Trophoblast cell (in vitro differentiated cells and primary cell): ENCODE results near the gene PPM1H.

ENCODE experiments used
- DNase-seq, 2 donors: peaks; one replicate each; pipeline ENCODE4 v3.0.0-alpha.2; 2016
- H2AFZ ChIP-seq: 2 replicates; pipeline ENCODE4 v1.6.1; 2013; ENCODE audit warnings: low read length, moderate library complexity, mild to moderate bottlenecking; ENCODE audit not compliant: insufficient read depth, poor library complexity
- H2AK5ac ChIP-seq: 2 replicates; pipeline ENCODE4 v1.6.1; 2013; ENCODE audit warnings: mild to moderate bottlenecking, low read length
- H2BK120ac ChIP-seq: 2 replicates; pipeline ENCODE4 v1.6.1; 2013; ENCODE audit warnings: low read length, mild to moderate bottlenecking, moderate library complexity; ENCODE audit not compliant: insufficient read depth, poor library complexity
- H2BK12ac ChIP-seq: 2 replicates; pipeline ENCODE4 v1.6.1; 2013; ENCODE audit warnings: mild to moderate bottlenecking, low read length, moderate library complexity
- H2BK5ac ChIP-seq: 2 replicates; pipeline ENCODE4 v1.6.1; 2013; ENCODE audit warnings: low read length, low read depth, moderate library complexity, mild to moderate bottlenecking; ENCODE audit not compliant: poor library complexity
- H3K14ac ChIP-seq: 2 replicates; pipeline ENCODE4 v1.6.1; 2013; ENCODE audit warnings: mild to moderate bottlenecking, low read length
- H3K18ac ChIP-seq: 2 replicates; pipeline ENCODE4 v1.6.1; 2013; ENCODE audit warnings: mild to moderate bottlenecking, low read length
- H3K23ac ChIP-seq: 2 replicates; pipeline ENCODE4 v1.6.1; 2013; ENCODE audit warnings: low read length
- H3K27ac ChIP-seq: 2 replicates; pipeline ENCODE4 v1.5.1; 2013; ENCODE audit warnings: low read depth, mild to moderate bottlenecking, inconsistent platforms, low read length, moderate library complexity
- H3K27me3 ChIP-seq: 2 replicates; pipeline ENCODE4 v1.6.1; 2013; ENCODE audit warnings: inconsistent platforms, mild to moderate bottlenecking, low read length, moderate library complexity; ENCODE audit not compliant: insufficient read depth
- H3K36me3 ChIP-seq, 2 experiments: 1 replicate in 1 of 2; 2 replicates in 1 of 2; pipeline ENCODE4 v1.6.1; 2013; ENCODE audit warnings: low read length in 2 of 2, mild to moderate bottlenecking in 2 of 2, moderate library complexity in 1 of 2; ENCODE audit not compliant: insufficient read depth in 2 of 2, control insufficient read depth in 1 of 2
- H3K4ac ChIP-seq: 2 replicates; pipeline ENCODE4 v1.6.1; 2013; ENCODE audit warnings: low read depth, mild to moderate bottlenecking, low read length, moderate library complexity
- H3K4me1 ChIP-seq, 2 experiments: 1 replicate in 1 of 2; 2 replicates in 1 of 2; pipeline ENCODE4 v1.6.1; 2013; ENCODE audit warnings: low read length in 2 of 2, mild to moderate bottlenecking in 2 of 2, moderate library complexity in 1 of 2; ENCODE audit not compliant: insufficient read depth in 2 of 2, control insufficient read depth in 1 of 2
- H3K4me2 ChIP-seq: 2 replicates; pipeline ENCODE4 v1.6.1; 2013; ENCODE audit warnings: inconsistent platforms, mild to moderate bottlenecking, low read length, moderate library complexity
- H3K4me3 ChIP-seq: 2 replicates; pipeline ENCODE4 v1.5.1; 2013; ENCODE audit warnings: mild to moderate bottlenecking, low read depth, low read length, inconsistent platforms
- H3K79me1 ChIP-seq: one replicate; pipeline ENCODE4 v1.6.1; 2013; ENCODE audit warnings: low read length
- H3K79me2 ChIP-seq: 2 replicates; pipeline ENCODE4 v1.6.1; 2013; ENCODE audit warnings: low read length, mild to moderate bottlenecking; ENCODE audit not compliant: control insufficient read depth, insufficient read depth, poor library complexity
- H3K9ac ChIP-seq: 2 replicates; pipeline ENCODE4 v1.6.1; 2013; ENCODE audit warnings: mild to moderate bottlenecking, low read length
- H3K9me3 ChIP-seq: 2 replicates; pipeline ENCODE4 v1.6.1; 2013; ENCODE audit warnings: low read depth, mild to moderate bottlenecking, control low read depth, inconsistent platforms, low read length; ENCODE audit not compliant: insufficient read depth
- H4K12ac ChIP-seq: 2 replicates; pipeline ENCODE4 v1.6.1; 2013; ENCODE audit warnings: low read depth, mild to moderate bottlenecking, low read length, moderate library complexity
- H4K8ac ChIP-seq: 2 replicates; pipeline ENCODE4 v1.6.1; 2013; ENCODE audit warnings: low read depth, mild to moderate bottlenecking, low read length, moderate library complexity
- H4K91ac ChIP-seq: one replicate; pipeline ENCODE4 v1.6.1; 2013; ENCODE audit warnings: low read depth, mild to moderate bottlenecking, low read length, moderate library complexity
- WGBS: extraction: QIAGEN DNeasy Blood & Tissue Kit; methylation state at CpG from one replicate; pipeline ENCODE4 v1.1.7; 2013; ENCODE audit warnings: missing lambda C conversion rate; ENCODE audit not compliant: insufficient read length, insufficient coverage; ENCODE audit errors: extremely low coverage; 5-methylcytosine and 5-hydroxymethylcytosine counted together

Gene PPM1H

GRCh38 chr12:62649412-62650138, 285.4 kb downstream of the PPM1H start:
- H3K4me2 ChIP-seq = no peak overlapping the region
- H3K27ac ChIP-seq = no peak overlapping the region
- H3K18ac ChIP-seq = no peak overlapping the region
- H3K36me3 ChIP-seq = no peaks in the 10 kb centered on the region
- no peak overlapping the region for H3K9ac ChIP-seq
- no peak for DNase-seq
- H3K79me1 ChIP-seq = no peaks in the 10 kb centered on the region
- no peaks in the 10 kb centered on the region for H3K9me3 ChIP-seq
- H3K27me3 ChIP-seq = no peaks in the 10 kb centered on the region
- H3K79me2 ChIP-seq = no peaks in the 10 kb centered on the region
- no peak overlapping the region for H3K14ac ChIP-seq
- H2BK120ac ChIP-seq = no peak overlapping the region
- H4K8ac ChIP-seq = no peak overlapping the region
- peaks cover 2 to 5% of the 10 kb centered on the region in 2 experiments for H3K4me1 ChIP-seq
- no peak overlapping the region for H2AFZ ChIP-seq
- no peak overlapping the region for H2BK5ac ChIP-seq
- no peak overlapping the region for H2AK5ac ChIP-seq
- H2BK12ac ChIP-seq = no peak overlapping the region
- no peak overlapping the region for H3K23ac ChIP-seq
- H3K4ac ChIP-seq = no peak overlapping the region
- H3K4me3 ChIP-seq = no peak overlapping the region
- H4K12ac ChIP-seq = no peak overlapping the region
- H4K91ac ChIP-seq = no peak overlapping the region
- no CpG with 5 or more reads among the region's 4 CpGs for WGBS

GRCh38 chr12:62647586-62647985, 287.4 kb downstream of the PPM1H start:
- Histone ChIP-seq H3K9ac (no peak overlapping the region), H2BK120ac (no peak overlapping the region), H3K23ac (no peak overlapping the region), H3K18ac (no peak overlapping the region), H3K4me3 (no peak overlapping the region), H3K79me2 (no peaks in the 10 kb centered on the region), H3K36me3 (no peaks in the 10 kb centered on the region), H3K4ac (no peak overlapping the region), H2AFZ (no peak overlapping the region), H3K27ac (no peak overlapping the region), H3K9me3 (no peaks in the 10 kb centered on the region), H2AK5ac (no peak overlapping the region), H3K79me1 (no peaks in the 10 kb centered on the region), H3K14ac (no peak overlapping the region), H3K4me1 (no peaks in the 10 kb centered on the region), H3K27me3 (no peaks in the 10 kb centered on the region), H4K8ac (no peak overlapping the region), H2BK5ac (no peak overlapping the region), H4K12ac (no peak overlapping the region), H3K4me2 (no peak overlapping the region), H4K91ac (no peak overlapping the region), H2BK12ac (no peak overlapping the region)
- WGBS = no CpG with 5 or more reads among the region's 3 CpGs
- DNase-seq = no peak

- DNase-seq = no peak
- no CpG with 5 or more reads among the region's 8 CpGs for WGBS
Measured at GRCh38 chr12:62646566-62646965, 288.4 kb downstream of the PPM1H start.

GRCh38 chr12:62643486-62643885, 291.5 kb downstream of the PPM1H start:
- H3K27me3 ChIP-seq = no peaks in the 10 kb centered on the region
- H2BK120ac ChIP-seq = no peak overlapping the region
- no peak overlapping the region for H4K12ac ChIP-seq
- no peak overlapping the region for H3K23ac ChIP-seq
- no peaks in the 10 kb centered on the region for H3K79me2 ChIP-seq
- no peak overlapping the region for H4K91ac ChIP-seq
- no peak overlapping the region for H3K9ac ChIP-seq
- no peak overlapping the region for H3K14ac ChIP-seq
- H3K4me2 ChIP-seq = no peak overlapping the region
- no peak overlapping the region for H2BK12ac ChIP-seq
- H3K4ac ChIP-seq = no peak overlapping the region
- H2BK5ac ChIP-seq = no peak overlapping the region
- no CpG with 5 or more reads among the region's 2 CpGs for WGBS
- H4K8ac ChIP-seq = no peak overlapping the region
- no peak overlapping the region for H3K4me3 ChIP-seq
- H2AK5ac ChIP-seq = no peak overlapping the region
- H3K9me3 ChIP-seq = no peaks in the 10 kb centered on the region
- H3K4me1 ChIP-seq = peaks cover 0 to 2% of the 10 kb centered on the region in 2 experiments
- H3K27ac ChIP-seq = no peak overlapping the region
- H2AFZ ChIP-seq = no peak overlapping the region
- no peak overlapping the region for H3K18ac ChIP-seq
- no peaks in the 10 kb centered on the region for H3K36me3 ChIP-seq
- no peaks in the 10 kb centered on the region for H3K79me1 ChIP-seq
- DNase-seq = peak in 1 of 2 donors; percentile 96

More at GRCh38 chr12:62646566-62646965, 288.4 kb downstream of the PPM1H start:
- Histone ChIP-seq H3K4me3 (no peak overlapping the region), H3K27ac (no peak overlapping the region), H3K9me3 (no peaks in the 10 kb centered on the region), H3K18ac (no peak overlapping the region), H3K14ac (no peak overlapping the region), H4K91ac (no peak overlapping the region), H3K27me3 (no peaks in the 10 kb centered on the region), H2AFZ (no peak overlapping the region), H3K79me2 (no peaks in the 10 kb centered on the region), H3K9ac (no peak overlapping the region), H4K12ac (no peak overlapping the region), H3K23ac (no peak overlapping the region), H3K79me1 (no peaks in the 10 kb centered on the region), H3K36me3 (no peaks in the 10 kb centered on the region), H2BK12ac (no peak overlapping the region), H2AK5ac (no peak overlapping the region), H4K8ac (no peak overlapping the region), H3K4me1 (no peaks in the 10 kb centered on the region), H3K4ac (no peak overlapping the region), H2BK120ac (no peak overlapping the region), H3K4me2 (no peak overlapping the region), H2BK5ac (no peak overlapping the region)
